ENCODE results near the gene TRAM2.

DNA sequence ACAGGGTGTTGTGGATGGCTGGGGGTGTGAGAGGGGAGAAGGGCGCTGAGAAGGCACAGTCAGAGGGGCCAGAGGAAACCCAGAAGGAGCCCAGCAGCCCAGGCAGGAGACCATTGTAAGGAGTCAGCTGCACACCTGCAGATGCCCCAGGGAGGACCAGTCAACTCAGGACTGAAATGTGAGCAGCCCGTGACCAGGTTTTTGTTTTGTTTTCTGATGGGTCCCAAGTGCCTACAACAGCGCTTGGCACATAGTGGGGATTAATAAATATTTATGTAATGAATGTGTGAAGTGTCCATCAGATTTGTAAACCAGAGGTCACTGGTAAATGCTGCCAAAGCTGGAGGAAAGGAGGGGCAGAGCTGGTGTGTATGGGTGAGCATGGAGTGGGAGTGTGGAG, 30.2 kb downstream of the TRAM2 start:
- TF ChIP-seq, protein P1, sequence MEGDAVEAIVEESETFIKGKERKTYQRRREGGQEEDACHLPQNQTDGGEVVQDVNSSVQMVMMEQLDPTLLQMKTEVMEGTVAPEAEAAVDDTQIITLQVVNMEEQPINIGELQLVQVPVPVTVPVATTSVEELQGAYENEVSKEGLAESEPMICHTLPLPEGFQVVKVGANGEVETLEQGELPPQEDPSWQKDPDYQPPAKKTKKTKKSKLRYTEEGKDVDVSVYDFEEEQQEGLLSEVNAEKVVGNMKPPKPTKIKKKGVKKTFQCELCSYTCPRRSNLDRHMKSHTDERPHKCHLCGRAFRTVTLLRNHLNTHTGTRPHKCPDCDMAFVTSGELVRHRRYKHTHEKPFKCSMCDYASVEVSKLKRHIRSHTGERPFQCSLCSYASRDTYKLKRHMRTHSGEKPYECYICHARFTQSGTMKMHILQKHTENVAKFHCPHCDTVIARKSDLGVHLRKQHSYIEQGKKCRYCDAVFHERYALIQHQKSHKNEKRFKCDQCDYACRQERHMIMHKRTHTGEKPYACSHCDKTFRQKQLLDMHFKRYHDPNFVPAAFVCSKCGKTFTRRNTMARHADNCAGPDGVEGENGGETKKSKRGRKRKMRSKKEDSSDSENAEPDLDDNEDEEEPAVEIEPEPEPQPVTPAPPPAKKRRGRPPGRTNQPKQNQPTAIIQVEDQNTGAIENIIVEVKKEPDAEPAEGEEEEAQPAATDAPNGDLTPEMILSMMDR (IDR thresholded peaks at IDR 0.05; ENCODE audit: low read depth, low read length), result no peak
- TF ChIP-seq EZH2phosphoT487 (IDR thresholded peaks at IDR 0.05; ENCODE audit: low read depth), result no peak

All from OCI-LY3 (cell line).